ENCODE measurements around the gene FGD4.
"Not testable (repeated sequence)": the region's sequence is repeated elsewhere in the genome, so short reads cannot be mapped to it uniquely, and the experiment has no call there.

FGD4 gene

GRCh38 chr12:32499048-32499447 is 99.7 kb downstream of the FGD4 start:
- no peak for DNase-seq

DNA sequence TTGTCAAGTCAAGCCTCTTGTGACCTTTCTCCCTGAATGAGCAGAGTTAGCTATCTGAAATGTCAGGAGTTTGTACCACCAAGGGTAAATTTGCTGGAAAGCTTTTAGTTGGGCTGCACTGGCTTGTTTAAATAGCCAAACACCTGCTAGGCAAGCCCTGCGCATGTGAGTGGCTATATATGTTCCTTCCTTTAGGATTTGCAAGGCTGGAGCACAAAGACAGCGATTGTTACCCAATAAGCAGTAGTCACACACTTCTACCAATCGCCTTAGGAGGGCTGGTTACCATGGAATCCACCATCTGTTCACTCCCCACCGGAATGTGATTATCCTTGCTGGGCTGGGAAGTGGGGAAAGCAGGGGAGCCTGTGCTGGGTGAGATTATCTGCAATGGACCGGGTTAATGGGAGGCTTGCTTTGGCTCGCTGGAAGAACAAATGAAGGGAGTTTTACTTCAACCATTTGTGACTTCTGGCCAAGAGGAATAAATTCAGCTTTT is 102.5 kb downstream of the FGD4 start:
- peak; percentile 98 for DNase-seq

DNA sequence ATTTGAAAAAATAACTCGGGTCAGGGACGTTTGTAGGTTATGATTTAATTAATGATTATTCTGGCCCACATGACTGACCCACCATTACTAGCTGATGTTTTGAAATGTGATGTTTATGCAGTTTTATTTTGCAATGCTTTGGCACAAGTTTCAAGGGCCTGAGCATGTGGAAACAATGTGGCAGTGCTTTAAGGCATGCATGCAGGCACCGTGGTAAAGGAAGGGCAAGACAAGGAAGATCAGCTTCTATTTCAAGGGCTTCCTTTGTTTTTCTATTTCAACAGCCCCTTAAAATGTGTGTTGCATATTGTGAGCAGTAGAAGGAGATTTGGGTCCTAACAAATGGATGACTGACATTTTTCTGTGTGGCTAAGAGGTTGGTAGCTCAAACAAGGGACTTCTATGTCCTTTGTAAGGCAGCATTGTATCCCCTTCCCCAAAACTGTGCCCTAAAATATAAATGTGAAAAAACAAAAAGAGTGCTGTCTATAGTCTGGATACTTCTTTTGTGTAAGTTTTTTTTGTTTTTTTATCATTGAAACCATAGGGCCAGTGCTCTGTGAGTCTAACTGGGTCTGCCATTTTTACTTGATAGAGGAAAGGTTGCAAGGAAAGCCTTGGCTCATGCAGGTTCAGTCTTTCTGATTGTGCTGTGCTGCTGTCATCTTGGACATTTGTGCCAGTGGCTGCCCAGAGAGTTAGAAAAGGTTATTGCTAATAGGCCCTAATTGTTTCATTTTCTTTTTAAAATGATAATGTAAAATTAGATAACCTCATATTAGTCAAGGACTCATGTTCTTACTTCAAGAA is 103.5 kb downstream of the FGD4 start:
- peak; percentile 36 for DNase-seq

GRCh38 chr12:32503730-32504129 is 104.4 kb downstream of the FGD4 start:
- DNase-seq, result no peak

DNA sequence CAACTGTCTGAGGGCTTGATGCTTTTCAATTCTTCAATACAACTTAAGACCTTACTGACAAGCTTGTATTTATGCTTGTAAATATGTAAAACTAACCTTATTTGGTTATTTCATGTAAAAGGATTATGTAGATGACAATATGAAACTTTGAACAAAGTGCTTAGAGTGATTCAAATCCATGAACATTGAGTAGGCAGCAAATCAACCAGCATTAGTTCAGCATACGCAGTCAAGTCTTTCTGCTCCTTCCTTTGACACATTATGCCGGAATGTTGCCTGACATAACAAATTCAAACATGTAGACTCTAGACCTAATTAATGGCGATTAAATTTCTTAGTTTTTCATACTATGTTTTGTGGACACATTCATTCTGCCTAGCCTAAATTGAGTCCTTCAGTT is 105.2 kb downstream of the FGD4 start:
- no peak for DNase-seq

GRCh38 chr12:32505067-32505945 is 105.9 kb downstream of the FGD4 start:
- DNase-seq, result no peak

GRCh38 chr12:32507096-32507941 is 108.0 kb downstream of the FGD4 start:
- not testable (repeated sequence) for DNase-seq

- no peak for DNase-seq
Measured at GRCh38 chr12:32507942-32508320, 108.6 kb downstream of the FGD4 start.

DNA sequence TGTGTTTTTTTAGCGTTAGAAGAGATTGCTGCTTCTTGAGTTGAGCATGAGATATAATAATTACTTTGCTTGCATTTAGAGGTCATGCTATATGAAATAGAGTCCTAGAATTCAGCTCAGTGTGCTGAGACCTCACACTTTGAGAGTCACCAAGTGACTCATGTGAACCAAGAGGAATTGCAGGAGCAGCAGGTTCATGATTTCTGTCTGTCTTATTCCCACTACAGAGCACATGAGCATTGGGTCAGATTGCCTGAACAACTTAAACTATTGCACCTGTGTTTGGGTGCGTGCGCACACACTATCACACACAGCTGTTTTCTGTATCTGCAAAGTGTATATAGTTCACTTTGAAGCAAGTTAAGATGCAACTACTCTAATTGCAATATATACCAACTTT is 109.3 kb downstream of the FGD4 start:
- DNase-seq, result no peak

DNA sequence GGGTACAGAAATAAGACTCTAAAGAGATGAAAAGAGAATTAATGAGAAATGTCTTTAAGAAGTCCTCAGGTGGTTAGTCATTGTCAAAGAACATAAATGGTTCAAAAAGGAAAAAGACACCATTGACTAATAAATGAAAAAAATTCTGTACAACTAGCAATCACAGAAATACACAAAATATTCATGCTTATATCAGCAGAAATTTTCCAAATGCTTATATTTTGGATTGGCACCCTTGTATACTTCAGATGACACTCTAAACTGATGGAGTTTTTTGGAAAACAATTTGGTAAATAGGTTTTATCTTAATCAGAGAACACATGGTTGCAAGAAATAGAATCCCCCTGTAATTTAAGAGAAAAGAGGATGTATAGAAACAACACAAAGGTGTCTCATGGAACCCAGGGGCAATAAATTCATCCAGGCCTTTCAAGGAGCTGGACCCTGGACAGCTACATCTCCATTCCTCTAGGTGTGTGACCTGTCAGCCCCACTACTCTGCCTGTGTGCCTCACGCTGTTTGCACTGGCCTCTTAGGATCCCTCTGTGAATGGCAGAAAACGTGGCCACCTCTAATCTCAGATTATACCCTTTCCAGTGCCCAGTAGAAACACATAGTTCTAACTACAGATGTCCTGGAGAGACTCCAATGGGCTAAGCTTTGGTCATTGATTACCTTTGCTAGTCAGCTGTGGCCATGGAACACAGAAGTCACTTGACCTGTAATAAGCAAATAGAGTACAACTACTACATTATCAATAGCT is 110.2 kb downstream of the FGD4 start:
- no peak for DNase-seq

DNA sequence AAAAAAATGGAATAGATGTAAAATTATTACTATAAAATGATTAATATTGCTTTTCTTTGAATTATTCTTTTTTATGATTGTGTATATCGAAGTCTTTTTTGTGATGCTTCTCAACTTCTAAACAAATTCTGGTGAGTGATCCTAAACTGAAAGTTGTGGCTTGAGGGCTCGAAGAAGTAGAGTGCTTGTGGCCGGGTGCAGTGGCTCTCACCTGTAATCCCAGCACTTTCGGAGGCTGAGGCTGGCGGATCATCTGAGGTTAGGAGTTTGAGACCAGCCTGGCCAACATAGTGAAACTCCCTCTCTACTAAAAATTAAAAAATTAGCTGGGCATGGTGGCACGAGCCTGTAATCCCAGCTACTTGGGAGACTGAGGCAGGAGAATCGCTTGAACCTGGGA is 112.6 kb downstream of the FGD4 start:
- not testable (repeated sequence) for DNase-seq

DNA sequence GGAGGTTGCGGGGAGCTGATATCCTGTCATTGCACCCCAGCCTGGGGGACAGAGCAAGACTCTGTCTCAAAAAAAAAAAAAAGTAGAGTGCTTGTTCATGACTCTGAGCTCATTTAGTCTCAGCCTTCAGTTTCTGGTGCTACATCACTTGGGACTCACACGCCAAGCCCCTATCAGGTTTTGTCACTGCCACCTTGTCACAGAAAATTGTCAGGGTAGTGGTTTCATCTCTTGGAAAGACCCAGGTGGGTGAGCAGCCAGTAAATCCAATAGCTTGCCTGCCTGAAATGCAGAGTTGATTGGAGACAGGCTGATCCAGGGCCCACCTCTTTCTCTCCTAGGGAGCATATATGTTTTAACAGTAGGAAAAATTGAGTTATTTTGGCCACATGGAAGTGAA is 113.0 kb downstream of the FGD4 start:
- no peak for DNase-seq

GRCh38 chr12:32512910-32513309 is 113.6 kb downstream of the FGD4 start:
- DNase-seq, result no peak

GRCh38 chr12:32515137-32515873 is 115.9 kb downstream of the FGD4 start:
- DNase-seq, result no peak

GRCh38 chr12:32516230-32516629 is 116.9 kb downstream of the FGD4 start:
- no peak for DNase-seq

DNA sequence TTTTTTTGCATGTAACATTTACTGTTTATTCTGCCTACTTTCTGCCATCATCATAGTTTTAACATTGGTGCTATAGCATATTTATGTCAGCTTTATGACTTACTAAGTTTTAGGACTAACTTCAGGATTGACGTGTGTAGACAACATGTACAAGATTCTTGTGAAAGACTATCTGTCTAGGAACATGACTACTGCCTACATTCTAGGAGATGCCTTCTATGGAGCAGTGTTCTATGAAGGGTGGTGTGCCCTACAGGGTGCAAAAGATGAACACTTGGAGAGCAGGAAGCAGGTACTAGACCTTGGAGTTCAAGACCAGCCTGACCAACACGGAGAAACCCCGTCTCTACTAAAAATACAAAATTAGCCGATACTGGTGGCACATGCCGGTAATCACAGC is 118.6 kb downstream of the FGD4 start:
- DNase-seq, result no peak

- no peak for DNase-seq
Measured at GRCh38 chr12:32519047-32519446, 119.7 kb downstream of the FGD4 start.

- DNase-seq, result no peak
Measured at GRCh38 chr12:32522331-32523221, 123.2 kb downstream of the FGD4 start.

- DNase-seq, result not testable (repeated sequence)
Measured at GRCh38 chr12:32525802-32526201, 126.4 kb downstream of the FGD4 start.

DNA sequence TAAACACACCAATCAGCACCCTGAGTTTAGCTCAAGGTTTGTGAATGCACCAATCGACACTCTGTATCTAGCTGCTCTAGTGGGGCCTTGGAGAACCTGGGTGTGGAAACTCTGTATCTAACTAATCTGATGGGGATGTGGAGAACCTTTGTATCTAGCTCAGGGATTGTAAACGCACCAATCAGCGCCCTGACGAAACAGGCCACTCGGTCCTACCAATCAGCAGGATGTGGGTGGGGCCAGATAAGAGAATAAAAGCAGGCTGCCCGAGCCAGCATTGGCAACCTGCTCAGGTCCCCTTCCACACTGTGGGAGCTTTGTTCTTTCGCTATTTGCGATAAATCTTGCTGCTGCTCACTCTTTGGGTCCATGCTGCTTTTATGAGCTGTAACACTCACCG is 127.0 kb downstream of the FGD4 start:
- DNase-seq, result not testable (repeated sequence)

Measured in NCI-H2171 treated with DMSO at 0.1 percent for 48 hours (cell line).